HG03066 (cell line): ENCODE data around the gene CPPED1.
"Not testable (repeated sequence)": the region's sequence is repeated elsewhere in the genome, so short reads cannot be mapped to it uniquely, and the experiment has no call there.

ENCODE experiments used
- ATAC-seq: cut with Tn5 transposase; IDR thresholded peaks from one replicate; pipeline ENCODE4 v1.9.1; 2021; ENCODE audit warnings: low read depth; ENCODE audit not compliant: unreplicated experiment

The CPPED1 gene

GRCh38 chr16:12802661-12803060 lies 1.0 kb downstream of the CPPED1 start:
- no peak for ATAC-seq

GRCh38 chr16:12802048-12802447 lies 1.6 kb downstream of the CPPED1 start:
- ATAC-seq: no peak

- no peak for ATAC-seq
Measured at GRCh38 chr16:12801511-12802042, 2.1 kb downstream of the CPPED1 start.

- ATAC-seq: no peak
Measured at GRCh38 chr16:12800817-12801216, 2.9 kb downstream of the CPPED1 start.

GRCh38 chr16:12799996-12800395 lies 3.7 kb downstream of the CPPED1 start:
- ATAC-seq: not testable (repeated sequence)

- no peak for ATAC-seq
Measured at GRCh38 chr16:12798846-12799245, 4.8 kb downstream of the CPPED1 start.

GRCh38 chr16:12798171-12798570 lies 5.5 kb downstream of the CPPED1 start:
- ATAC-seq: no peak

GRCh38 chr16:12796498-12796897 lies 7.2 kb downstream of the CPPED1 start:
- no peak for ATAC-seq

- no peak for ATAC-seq
Measured at GRCh38 chr16:12794486-12795387, 8.9 kb downstream of the CPPED1 start.

- no peak for ATAC-seq
Measured at GRCh38 chr16:12793865-12794240, 9.8 kb downstream of the CPPED1 start.

- ATAC-seq: no peak
Measured at GRCh38 chr16:12793120-12793864, 10.4 kb downstream of the CPPED1 start.

- not testable (repeated sequence) for ATAC-seq
Measured at GRCh38 chr16:12792528-12792927, 11.2 kb downstream of the CPPED1 start.

- ATAC-seq: no peak
Measured at GRCh38 chr16:12791340-12791739, 12.3 kb downstream of the CPPED1 start.

- ATAC-seq: no peak
Measured at GRCh38 chr16:12788758-12789157, 14.9 kb downstream of the CPPED1 start.

- no peak for ATAC-seq
Measured at GRCh38 chr16:12786081-12786480, 17.6 kb downstream of the CPPED1 start.

GRCh38 chr16:12784076-12784475 lies 19.6 kb downstream of the CPPED1 start:
- ATAC-seq: no peak

GRCh38 chr16:12781777-12782176 lies 21.9 kb downstream of the CPPED1 start:
- ATAC-seq: no peak

GRCh38 chr16:12780467-12780866 lies 23.2 kb downstream of the CPPED1 start:
- no peak for ATAC-seq

- no peak for ATAC-seq
Measured at GRCh38 chr16:12778726-12779125, 25.0 kb downstream of the CPPED1 start.

GRCh38 chr16:12775656-12776236 lies 27.9 kb downstream of the CPPED1 start:
- no peak for ATAC-seq

- no peak for ATAC-seq
Measured at GRCh38 chr16:12773221-12773620, 30.5 kb downstream of the CPPED1 start.
